ENCODE data around the gene ALOX15.

ALOX15 gene

DNA sequence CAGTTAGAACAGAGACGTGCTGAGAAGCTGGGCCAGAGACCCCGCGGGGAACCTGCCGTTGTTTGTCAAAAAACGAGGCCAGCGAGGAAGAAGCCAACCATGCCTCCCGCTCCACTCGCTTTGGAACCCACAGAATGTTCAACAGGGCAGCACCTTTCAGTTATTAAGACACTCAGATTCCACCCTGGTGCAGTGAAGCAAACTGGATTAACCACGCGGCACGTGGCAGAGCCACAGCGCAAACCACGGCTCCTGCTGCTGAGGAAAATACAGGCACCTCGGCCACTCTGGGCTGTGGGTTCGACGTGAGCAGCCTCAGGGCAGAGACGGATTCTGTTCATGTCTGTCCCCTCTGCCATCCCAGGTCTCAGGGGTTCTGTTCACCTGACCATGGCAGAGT, 24.4 kb downstream of the ALOX15 start:
- DNase-seq (ENCODE audit: low spot score): no peak
- Histone ChIP-seq H3K79me1 (ENCODE audit: low read depth, low read length) (no peaks in the 10 kb centered on the region), H2BK12ac (ENCODE audit: low read length) (no peak overlapping the region), H3K4me1 (ENCODE audit: control insufficient read depth in 2 of 2, insufficient read depth in 1 of 2, low read depth in 1 of 2, low read length in 2 of 2) (peaks cover 0 to 1% of the 10 kb centered on the region in 2 donors), H3K9ac (ENCODE audit: low read depth, low read length, poor library complexity) (no peak overlapping the region), H3K18ac (ENCODE audit: low read length) (peak overlapping the region; percentile 20), H3K23ac (ENCODE audit: low read depth, low read length, poor library complexity) (no peak overlapping the region), H2AK5ac (ENCODE audit: low read depth, low read length) (no peak overlapping the region), H3K36me3 (replicated peaks in 1 of 2; ENCODE audit: control insufficient read depth in 2 of 2, insufficient read depth in 2 of 2, low read length in 2 of 2) (no peaks in the 10 kb centered on the region), H2BK15ac (ENCODE audit: low read length) (no peak overlapping the region), H3K9me3 (replicated peaks in 1 of 2; ENCODE audit: control insufficient read depth in 2 of 2, insufficient read depth in 1 of 2, low read depth in 1 of 2, low read length in 2 of 2) (peaks cover 0 to 3% of the 10 kb centered on the region in 2 donors), H3K14ac (ENCODE audit: low read length) (no peak overlapping the region), H3K4me2 (ENCODE audit: insufficient read depth, low read length, poor library complexity, severe bottlenecking) (no peak overlapping the region), H2BK120ac (ENCODE audit: low read depth, low read length) (no peak overlapping the region), H3K27me3 (ENCODE audit: control insufficient read depth in 3 of 3, insufficient read depth in 3 of 3, low read depth in 1 of 3, low read length in 3 of 3) (peaks cover 0 to 9% (median 0%) of the 10 kb centered on the region in 3 experiments), H4K8ac (ENCODE audit: low read depth, low read length) (no peak overlapping the region), H3K4me3 (ENCODE audit: low read length in 2 of 2) (no peak overlapping the region), H2AFZ (ENCODE audit: low read length) (no peak overlapping the region), H2BK5ac (ENCODE audit: low read length) (no peak overlapping the region), H3K4ac (ENCODE audit: low read length) (no peak overlapping the region), H3K27ac (replicated peaks; ENCODE audit: low read length) (no peak overlapping the region), H4K91ac (ENCODE audit: low read depth, low read length, poor library complexity) (no peak overlapping the region)
- no CpG with 5 or more reads among the region's 17 CpGs for WGBS, 2 donors (ENCODE audit: extremely low coverage in 2 of 2, insufficient read length in 2 of 2, insufficient replicate concordance in 1 of 2)

DNA sequence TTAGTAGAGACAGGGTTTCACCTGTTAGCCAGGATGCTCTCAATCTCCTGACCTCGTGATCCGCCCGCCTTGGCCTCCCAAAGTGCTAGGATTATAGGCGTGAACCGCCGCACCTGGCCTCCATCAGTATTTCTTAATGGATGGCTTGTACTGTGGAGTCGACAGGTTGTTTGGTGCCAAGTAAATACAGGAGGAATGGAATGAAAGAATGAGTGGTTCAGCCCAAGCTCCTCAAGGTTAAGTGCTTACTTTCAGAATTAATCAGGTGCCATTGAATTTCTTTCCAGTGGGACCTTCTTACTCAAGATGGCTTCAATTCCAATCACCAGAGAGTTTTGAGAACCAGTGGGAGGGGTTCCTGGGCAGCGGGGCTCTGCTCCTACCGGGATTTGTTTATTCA, 25.0 kb downstream of the ALOX15 start:
- no peak overlapping the region for H3K27ac ChIP-seq (replicated peaks; ENCODE audit: low read length)
- H2BK15ac ChIP-seq (ENCODE audit: low read length): no peak overlapping the region
- no peak overlapping the region for H3K18ac ChIP-seq (ENCODE audit: low read length)
- H3K4me2 ChIP-seq (ENCODE audit: insufficient read depth, low read length, poor library complexity, severe bottlenecking): no peak overlapping the region
- H2BK12ac ChIP-seq (ENCODE audit: low read length): no peak overlapping the region
- no peak overlapping the region for H2BK5ac ChIP-seq (ENCODE audit: low read length)
- no peak overlapping the region for H2AK5ac ChIP-seq (ENCODE audit: low read depth, low read length)
- H3K4ac ChIP-seq (ENCODE audit: low read length): no peak overlapping the region
- H3K36me3 ChIP-seq (replicated peaks in 1 of 2; ENCODE audit: control insufficient read depth in 2 of 2, insufficient read depth in 2 of 2, low read length in 2 of 2): no peaks in the 10 kb centered on the region
- peaks cover 0 to 9% (median 0%) of the 10 kb centered on the region in 3 experiments for H3K27me3 ChIP-seq (ENCODE audit: control insufficient read depth in 3 of 3, insufficient read depth in 3 of 3, low read depth in 1 of 3, low read length in 3 of 3)
- no peak overlapping the region for H2BK120ac ChIP-seq (ENCODE audit: low read depth, low read length)
- no peak overlapping the region for H3K14ac ChIP-seq (ENCODE audit: low read length)
- no CpG with 5 or more reads among the region's 9 CpGs for WGBS, 2 donors (ENCODE audit: extremely low coverage in 2 of 2, insufficient read length in 2 of 2, insufficient replicate concordance in 1 of 2)
- H3K23ac ChIP-seq (ENCODE audit: low read depth, low read length, poor library complexity): no peak overlapping the region
- no peak overlapping the region for H4K8ac ChIP-seq (ENCODE audit: low read depth, low read length)
- H3K9me3 ChIP-seq (replicated peaks in 1 of 2; ENCODE audit: control insufficient read depth in 2 of 2, insufficient read depth in 1 of 2, low read depth in 1 of 2, low read length in 2 of 2): peaks cover 0 to 3% of the 10 kb centered on the region in 2 donors
- no peak for DNase-seq (ENCODE audit: low spot score)
- no peaks in the 10 kb centered on the region for H3K79me1 ChIP-seq (ENCODE audit: low read depth, low read length)
- H2AFZ ChIP-seq (ENCODE audit: low read length): no peak overlapping the region
- H3K9ac ChIP-seq (ENCODE audit: low read depth, low read length, poor library complexity): no peak overlapping the region
- no peak overlapping the region for H3K4me3 ChIP-seq (ENCODE audit: low read length in 2 of 2)
- H4K91ac ChIP-seq (ENCODE audit: low read depth, low read length, poor library complexity): no peak overlapping the region
- H3K4me1 ChIP-seq (ENCODE audit: control insufficient read depth in 2 of 2, insufficient read depth in 1 of 2, low read depth in 1 of 2, low read length in 2 of 2): peaks cover 0 to 1% of the 10 kb centered on the region in 2 donors

DNA sequence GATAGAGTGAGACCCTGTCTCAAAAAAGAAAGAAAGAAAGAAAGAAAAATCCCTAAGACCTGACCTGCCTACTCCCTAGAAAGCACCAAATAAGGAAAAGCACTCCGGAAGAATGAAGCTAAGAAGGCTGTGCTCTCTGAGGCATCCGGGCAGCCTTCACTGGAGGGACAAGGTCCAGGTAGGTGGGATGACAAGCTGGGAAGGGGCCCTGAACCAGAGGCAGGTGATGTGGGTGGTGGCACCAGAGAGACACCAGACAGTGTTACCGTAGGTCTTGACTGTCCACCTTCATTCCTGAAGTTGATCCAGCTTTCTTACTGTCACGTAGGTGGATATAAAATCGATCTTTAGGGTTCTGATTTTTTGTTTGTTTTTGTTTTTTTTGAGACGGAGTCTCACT, 30.8 kb downstream of the ALOX15 start:
- Histone ChIP-seq H3K4me3 (ENCODE audit: low read length in 2 of 2) (no peak overlapping the region), H2AFZ (ENCODE audit: low read length) (no peak overlapping the region), H2BK5ac (ENCODE audit: low read length) (no peak overlapping the region), H2BK12ac (ENCODE audit: low read length) (no peak overlapping the region), H3K23ac (ENCODE audit: low read depth, low read length, poor library complexity) (no peak overlapping the region), H3K4me2 (ENCODE audit: insufficient read depth, low read length, poor library complexity, severe bottlenecking) (no peak overlapping the region), H3K27me3 (ENCODE audit: control insufficient read depth in 3 of 3, insufficient read depth in 3 of 3, low read depth in 1 of 3, low read length in 3 of 3) (peaks cover 0 to 20% (median 0%) of the 10 kb centered on the region in 3 experiments), H3K4me1 (ENCODE audit: control insufficient read depth in 2 of 2, insufficient read depth in 1 of 2, low read depth in 1 of 2, low read length in 2 of 2) (peaks cover 5 to 9% of the 10 kb centered on the region in 2 donors), H3K9ac (ENCODE audit: low read depth, low read length, poor library complexity) (no peak overlapping the region), H3K9me3 (replicated peaks in 1 of 2; ENCODE audit: control insufficient read depth in 2 of 2, insufficient read depth in 1 of 2, low read depth in 1 of 2, low read length in 2 of 2) (no peaks in the 10 kb centered on the region), H4K8ac (ENCODE audit: low read depth, low read length) (no peak overlapping the region), H2BK15ac (ENCODE audit: low read length) (no peak overlapping the region), H2AK5ac (ENCODE audit: low read depth, low read length) (no peak overlapping the region), H4K91ac (ENCODE audit: low read depth, low read length, poor library complexity) (no peak overlapping the region), H2BK120ac (ENCODE audit: low read depth, low read length) (no peak overlapping the region), H3K4ac (ENCODE audit: low read length) (no peak overlapping the region), H3K14ac (ENCODE audit: low read length) (no peak overlapping the region), H3K18ac (ENCODE audit: low read length) (no peak overlapping the region), H3K36me3 (replicated peaks in 1 of 2; ENCODE audit: control insufficient read depth in 2 of 2, insufficient read depth in 2 of 2, low read length in 2 of 2) (peaks cover 0 to 1% of the 10 kb centered on the region in 2 donors), H3K79me1 (ENCODE audit: low read depth, low read length) (no peaks in the 10 kb centered on the region), H3K27ac (replicated peaks; ENCODE audit: low read length) (no peak overlapping the region)
- DNase-seq (ENCODE audit: low spot score): no peak
- WGBS, 2 donors (ENCODE audit: extremely low coverage in 2 of 2, insufficient read length in 2 of 2, insufficient replicate concordance in 1 of 2): no CpG with 5 or more reads among the region's 6 CpGs

DNA sequence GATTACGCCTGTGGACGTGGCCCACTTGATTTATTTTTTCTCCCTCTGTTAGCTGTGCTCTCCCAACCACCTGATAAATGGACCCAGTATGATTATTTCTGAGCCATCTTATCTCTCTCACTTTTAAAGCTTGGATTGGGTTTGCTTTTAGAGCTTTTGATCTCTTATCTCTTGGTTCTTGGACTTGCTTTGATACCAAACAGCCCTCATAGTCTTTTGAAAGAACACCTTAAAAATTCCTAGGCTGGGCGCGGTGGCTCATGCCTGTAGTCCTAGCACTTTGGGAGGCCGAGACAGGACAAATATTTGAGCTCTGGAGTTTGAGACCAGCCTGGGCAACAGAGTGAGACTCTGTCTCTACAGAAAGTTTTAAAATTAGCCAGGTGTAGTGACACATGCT, 31.3 kb downstream of the ALOX15 start:
- H4K91ac ChIP-seq (ENCODE audit: low read depth, low read length, poor library complexity): no peak overlapping the region
- H4K8ac ChIP-seq (ENCODE audit: low read depth, low read length): no peak overlapping the region
- H3K27ac ChIP-seq (replicated peaks; ENCODE audit: low read length): no peak overlapping the region
- no peak overlapping the region for H3K9ac ChIP-seq (ENCODE audit: low read depth, low read length, poor library complexity)
- H2BK12ac ChIP-seq (ENCODE audit: low read length): no peak overlapping the region
- H3K79me1 ChIP-seq (ENCODE audit: low read depth, low read length): no peaks in the 10 kb centered on the region
- H2BK5ac ChIP-seq (ENCODE audit: low read length): no peak overlapping the region
- H3K9me3 ChIP-seq (replicated peaks in 1 of 2; ENCODE audit: control insufficient read depth in 2 of 2, insufficient read depth in 1 of 2, low read depth in 1 of 2, low read length in 2 of 2): no peaks in the 10 kb centered on the region
- DNase-seq (ENCODE audit: low spot score): no peak
- H3K4me2 ChIP-seq (ENCODE audit: insufficient read depth, low read length, poor library complexity, severe bottlenecking): no peak overlapping the region
- no peak overlapping the region for H2AK5ac ChIP-seq (ENCODE audit: low read depth, low read length)
- WGBS, 2 donors (ENCODE audit: extremely low coverage in 2 of 2, insufficient read length in 2 of 2, insufficient replicate concordance in 1 of 2): no CpG with 5 or more reads among the region's 5 CpGs
- H2BK15ac ChIP-seq (ENCODE audit: low read length): no peak overlapping the region
- peaks cover 0 to 1% of the 10 kb centered on the region in 2 donors for H3K36me3 ChIP-seq (replicated peaks in 1 of 2; ENCODE audit: control insufficient read depth in 2 of 2, insufficient read depth in 2 of 2, low read length in 2 of 2)
- H3K4ac ChIP-seq (ENCODE audit: low read length): no peak overlapping the region
- no peak overlapping the region for H2BK120ac ChIP-seq (ENCODE audit: low read depth, low read length)
- H3K4me3 ChIP-seq (ENCODE audit: low read length in 2 of 2): no peak overlapping the region
- peaks cover 0 to 20% (median 0%) of the 10 kb centered on the region in 3 experiments for H3K27me3 ChIP-seq (ENCODE audit: control insufficient read depth in 3 of 3, insufficient read depth in 3 of 3, low read depth in 1 of 3, low read length in 3 of 3)
- no peak overlapping the region for H2AFZ ChIP-seq (ENCODE audit: low read length)
- peaks cover 5 to 9% of the 10 kb centered on the region in 2 donors for H3K4me1 ChIP-seq (ENCODE audit: control insufficient read depth in 2 of 2, insufficient read depth in 1 of 2, low read depth in 1 of 2, low read length in 2 of 2)
- no peak overlapping the region for H3K14ac ChIP-seq (ENCODE audit: low read length)
- no peak overlapping the region for H3K18ac ChIP-seq (ENCODE audit: low read length)
- H3K23ac ChIP-seq (ENCODE audit: low read depth, low read length, poor library complexity): no peak overlapping the region
